GM21576 (cell line): ENCODE data around the gene SMIM43.

ENCODE experiments used
- ATAC-seq: cut with Tn5 transposase; IDR thresholded peaks from one replicate; pipeline ENCODE4 v1.9.1; 2021; ENCODE audit warnings: mild to moderate bottlenecking, moderate library complexity; ENCODE audit not compliant: unreplicated experiment

The SMIM43 gene

GRCh38 chr4:121764702-121765367, at the start of gene SMIM43:
Gene SMIM43 (minus strand): TSS chr4:121765164. CDS start chr4:121765105, 59 bp downstream.
- ATAC-seq: no peak

DNA sequence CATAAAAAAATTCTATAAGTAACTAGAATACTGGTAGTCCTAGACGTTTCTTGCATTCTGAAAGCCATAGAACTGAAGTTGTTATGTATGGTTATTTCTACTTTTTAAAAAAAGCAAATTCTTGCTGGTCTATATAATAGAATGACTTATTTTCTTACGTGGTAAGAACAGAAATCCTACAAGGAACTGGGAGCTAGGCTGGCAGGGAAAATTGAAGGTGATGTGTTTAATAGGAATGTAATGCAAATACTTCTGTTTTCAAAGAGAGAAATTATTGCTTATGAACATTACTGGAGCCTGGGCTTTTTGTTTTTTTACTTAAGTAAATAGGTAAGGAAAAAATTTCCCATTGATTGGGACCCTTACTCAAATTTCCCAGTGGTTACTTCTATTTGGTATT, 49.8 kb upstream of the SMIM43 start:
- ATAC-seq: no peak

DNA sequence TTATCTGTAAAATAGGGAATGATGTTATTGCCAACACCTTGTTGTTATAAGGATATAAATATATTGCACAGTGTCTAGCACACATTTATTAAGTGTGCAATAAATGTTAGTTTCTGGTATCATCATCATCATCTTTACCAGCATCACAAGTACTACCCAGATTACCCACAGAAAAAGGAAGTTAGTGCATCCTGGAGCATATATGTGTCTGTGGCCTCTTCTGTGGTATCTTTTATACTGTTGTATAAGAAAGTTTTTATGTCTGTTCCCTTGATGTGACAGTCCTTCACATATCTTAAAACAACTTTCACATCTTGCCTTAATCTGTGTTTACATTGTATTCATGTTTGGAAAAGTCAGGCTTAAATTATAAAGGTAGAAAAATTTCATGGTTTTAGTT, 46.2 kb upstream of the SMIM43 start:
- no peak for ATAC-seq

GRCh38 chr4:121806411-121806810, 41.4 kb upstream of the SMIM43 start:
- no peak for ATAC-seq

DNA sequence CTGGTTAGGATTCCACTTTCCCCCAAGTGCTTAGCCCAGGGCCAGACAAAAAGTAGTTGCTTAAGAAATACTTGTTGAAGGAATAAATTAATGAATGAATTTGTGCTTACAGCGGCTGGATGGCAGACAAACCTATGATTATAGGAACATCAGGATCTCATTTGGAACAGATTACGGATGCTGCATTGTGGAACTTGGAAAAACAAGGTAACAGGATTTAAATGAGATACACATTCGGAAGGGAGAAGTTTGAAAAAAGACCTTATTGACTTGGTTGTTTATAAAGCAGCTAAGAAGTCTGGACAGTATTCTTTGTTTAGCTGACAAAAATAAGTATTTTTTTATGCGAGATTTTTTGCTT, 36.7 kb upstream of the SMIM43 start:
- ATAC-seq: no peak

GRCh38 chr4:121800961-121801714, 36.2 kb upstream of the SMIM43 start, which contains the start of gene EXOSC9:
Gene EXOSC9 (plus strand): TSS chr4:121801323. CDS start chr4:121801425, 102 bp downstream.
- peak; percentile 77 for ATAC-seq

GRCh38 chr4:121800638-121800960, 35.6 kb upstream of the SMIM43 start:
- ATAC-seq: peak; percentile 16

DNA sequence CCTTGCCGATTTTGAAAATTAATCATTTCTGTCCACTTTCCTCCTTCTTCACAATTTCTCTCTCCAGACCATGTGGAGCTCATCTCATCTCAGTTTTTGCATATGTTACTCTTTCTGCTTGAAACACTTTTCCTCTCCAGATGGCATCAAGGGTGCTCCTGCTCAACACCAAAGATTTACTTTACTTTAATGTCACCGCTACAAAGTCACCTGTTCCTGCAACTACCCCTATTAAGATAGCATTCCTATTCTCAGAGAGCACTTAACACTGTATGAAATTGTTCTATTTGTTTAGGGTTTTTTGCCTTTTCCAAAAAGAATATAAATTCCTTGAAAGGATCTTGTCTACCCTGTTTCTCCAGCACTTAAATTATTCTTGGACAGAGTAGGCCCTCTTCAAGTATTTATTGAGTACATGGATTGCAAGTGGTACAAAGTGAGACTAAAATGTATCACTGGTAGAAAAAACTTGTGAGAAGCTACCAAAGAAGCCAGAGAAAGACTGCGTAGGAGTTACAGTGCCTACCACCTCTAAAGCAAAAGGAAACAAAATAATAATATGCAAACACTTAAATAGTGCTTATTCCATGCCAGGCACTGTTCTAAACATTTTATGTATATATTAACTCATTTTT, 35.0 kb upstream of the SMIM43 start:
- ATAC-seq: no peak

GRCh38 chr4:121799208-121799823, 34.4 kb upstream of the SMIM43 start:
- no peak for ATAC-seq

- no peak for ATAC-seq
Measured at GRCh38 chr4:121796283-121796682, 31.3 kb upstream of the SMIM43 start.

GRCh38 chr4:121794505-121795188, 29.7 kb upstream of the SMIM43 start:
- no peak for ATAC-seq

GRCh38 chr4:121792966-121793365, 28.0 kb upstream of the SMIM43 start:
- ATAC-seq: no peak

DNA sequence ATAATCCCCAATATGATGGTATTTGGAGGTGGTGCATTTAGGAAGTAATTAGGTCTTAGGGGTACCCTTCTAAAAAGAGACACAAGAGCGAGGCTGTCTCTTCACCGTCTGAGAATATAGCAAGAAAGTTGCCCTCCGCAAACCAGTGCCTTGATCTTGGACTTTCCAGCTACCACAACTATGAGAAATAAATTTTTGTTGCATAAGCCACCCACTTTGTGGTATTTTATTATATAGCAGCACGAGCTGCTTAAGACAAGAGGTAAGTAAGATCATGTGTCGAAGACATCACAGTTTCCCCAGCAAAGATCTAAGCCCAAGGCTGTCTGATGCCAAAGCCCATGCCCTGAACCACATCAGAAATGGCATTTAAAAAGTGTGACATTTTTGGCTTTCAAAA, 26.5 kb upstream of the SMIM43 start:
- no peak for ATAC-seq

GRCh38 chr4:121790976-121791375, 26.0 kb upstream of the SMIM43 start:
- no peak for ATAC-seq

- no peak for ATAC-seq
Measured at GRCh38 chr4:121789960-121790829, 25.2 kb upstream of the SMIM43 start.

GRCh38 chr4:121789455-121789854, 24.5 kb upstream of the SMIM43 start:
- no peak for ATAC-seq

GRCh38 chr4:121788896-121789295, 23.9 kb upstream of the SMIM43 start:
- ATAC-seq: peak; percentile 91

DNA sequence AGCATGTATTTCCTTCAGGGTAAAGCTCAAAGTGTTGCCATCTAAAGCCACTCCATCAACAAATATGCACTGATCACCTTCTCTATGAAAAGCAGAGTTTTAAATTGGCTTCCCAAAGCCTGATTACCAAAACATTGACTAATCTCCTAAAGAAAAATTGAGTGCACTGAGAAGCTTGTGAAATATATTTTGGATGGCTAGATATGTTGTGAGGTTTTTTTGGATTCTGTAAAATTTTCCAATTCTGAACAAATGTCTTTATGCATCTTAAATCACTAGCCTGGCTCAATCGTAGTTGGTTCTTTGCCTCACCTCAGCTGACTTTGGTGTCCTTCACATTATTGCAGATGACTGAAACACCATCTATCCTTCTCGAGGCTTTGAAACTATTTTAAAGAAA, 21.3 kb upstream of the SMIM43 start:
- ATAC-seq: no peak

DNA sequence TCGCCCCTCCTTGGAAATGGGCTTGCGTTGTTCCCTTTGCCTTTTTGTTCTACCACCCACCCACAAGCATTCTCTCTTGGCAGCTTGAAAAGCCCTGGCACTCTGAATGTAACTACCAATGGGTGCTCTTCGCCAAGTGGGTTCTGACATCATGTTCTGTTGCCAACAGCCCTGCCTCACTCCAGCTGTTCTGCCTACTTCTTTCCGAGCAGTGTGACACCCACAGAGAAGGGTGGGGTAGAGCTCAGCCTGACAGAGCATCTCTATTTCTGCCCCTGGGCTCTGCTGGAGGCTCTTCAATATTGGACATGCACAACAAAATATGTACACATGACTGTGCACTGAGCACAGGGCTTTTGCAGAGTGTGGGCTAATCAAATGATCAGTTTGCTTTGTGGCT, 20.5 kb upstream of the SMIM43 start:
- ATAC-seq: no peak

DNA sequence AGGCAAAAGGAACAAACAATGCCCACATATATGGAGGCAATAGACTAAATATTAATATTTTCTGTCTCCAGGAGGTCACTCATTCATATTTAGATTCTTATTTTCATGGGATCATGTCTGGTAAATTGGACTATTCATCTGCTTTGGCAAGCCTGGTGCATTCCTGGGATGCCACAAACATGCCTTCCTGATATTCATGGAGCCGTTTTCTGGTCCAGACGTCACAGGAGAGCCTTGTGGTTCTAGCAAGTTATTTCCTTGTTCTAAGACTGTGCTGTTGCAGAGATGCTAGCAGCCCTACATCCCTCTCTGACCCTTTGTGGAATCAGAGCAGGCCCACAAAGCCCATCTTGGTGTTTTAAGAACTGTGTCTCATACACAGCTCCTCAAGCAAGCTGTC, 20.0 kb upstream of the SMIM43 start:
- no peak for ATAC-seq
